Liver (tissue), 9 donors: Measurements from ENCODE around the gene PDGFC. TPM values are rescaled to one million over a fixed set of nuclear protein-coding genes. Genes with fewer than 3 reads are reported as not detected.

ENCODE experiments used
- DNase-seq: peaks from one replicate; pipeline ENCODE4 v3.0.0-alpha.2; 2017; ENCODE audit warnings: low spot score
- H3K27ac ChIP-seq, 2 donors: one replicate each; pipeline ENCODE4 v1.7.0; 2013; ENCODE audit warnings: inconsistent platforms in 2 of 2, low read length in 2 of 2, control low read depth in 1 of 2, low read depth in 1 of 2, mild to moderate bottlenecking in 1 of 2
- H3K27me3 ChIP-seq, 4 donors: one replicate each; pipeline versions ENCODE4 v1.6.1 to v1.7.0; 2013; ENCODE audit warnings: low read length in 3 of 4, inconsistent platforms in 1 of 4, mild to moderate bottlenecking in 1 of 4, moderate library complexity in 1 of 4; ENCODE audit not compliant: control insufficient read depth in 4 of 4, insufficient read depth in 4 of 4
- H3K36me3 ChIP-seq, 4 donors: one replicate each; pipeline versions ENCODE4 v1.6.1 to v1.7.0; 2013; ENCODE audit warnings: low read length in 3 of 4, mild to moderate bottlenecking in 3 of 4, low read depth in 1 of 4, moderate library complexity in 1 of 4; ENCODE audit not compliant: control insufficient read depth in 4 of 4, insufficient read depth in 3 of 4
- H3K4me1 ChIP-seq, 4 donors: one replicate each; pipeline versions ENCODE4 v1.6.1 to v1.7.0; 2013; ENCODE audit warnings: low read length in 3 of 4, mild to moderate bottlenecking in 3 of 4, moderate library complexity in 1 of 4; ENCODE audit not compliant: control insufficient read depth in 4 of 4, insufficient read depth in 4 of 4
- H3K4me3 ChIP-seq, 3 donors: one replicate each; pipeline versions ENCODE4 v1.6.1 to v1.7.0; 2013; ENCODE audit warnings: low read length in 3 of 3, control low read depth in 1 of 3, low read depth in 1 of 3, mild to moderate bottlenecking in 1 of 3
- H3K9ac ChIP-seq, 2 donors: one replicate each; pipeline ENCODE4 v1.7.0; 2013; ENCODE audit warnings: low read length in 2 of 2, mild to moderate bottlenecking in 2 of 2, moderate library complexity in 2 of 2, control low read depth in 1 of 2, low read depth in 1 of 2
- H3K9me3 ChIP-seq, 4 donors: one replicate each; pipeline versions ENCODE4 v1.6.1 to v1.7.0; 2013; ENCODE audit warnings: low read length in 3 of 4; ENCODE audit not compliant: control insufficient read depth in 4 of 4
- ATF3 ChIP-seq: IDR thresholded peaks from 2 replicates; pipeline ENCODE4 v1.6.1; 2016; ENCODE audit warnings: antibody characterized with exemption
- EGR1 ChIP-seq, 2 donors: IDR thresholded peaks; 2 replicates each; pipeline ENCODE4 v1.6.1; 2016 to 2018; ENCODE audit warnings: antibody characterized with exemption in 2 of 2, low read depth in 2 of 2
- FOXA1 ChIP-seq: IDR thresholded peaks from 2 replicates; pipeline ENCODE4 v1.6.1; 2016; ENCODE audit warnings: antibody characterized with exemption
- FOXA2 ChIP-seq: IDR thresholded peaks from 2 replicates; pipeline ENCODE4 v1.6.1; 2016; ENCODE audit warnings: antibody characterized with exemption
- GABPA ChIP-seq, 2 donors: IDR thresholded peaks in 1 of 2; conservative IDR thresholded peaks in 1 of 2; 2 replicates each; pipeline ENCODE4 v1.6.1; 2016; ENCODE audit warnings: antibody characterized with exemption in 2 of 2, mild to moderate bottlenecking in 1 of 2, moderate library complexity in 1 of 2
- HNF4A ChIP-seq, 2 donors: conservative IDR thresholded peaks; 2 replicates each; pipeline ENCODE4 v1.6.1; 2016; ENCODE audit warnings: antibody characterized with exemption in 2 of 2, mild to moderate bottlenecking in 2 of 2
- JUND ChIP-seq, 2 donors: IDR thresholded peaks; 2 replicates each; pipeline ENCODE4 v1.6.1; 2016; ENCODE audit warnings: antibody characterized with exemption in 2 of 2
- MAX ChIP-seq: IDR thresholded peaks from 2 replicates; pipeline ENCODE4 v1.6.1; 2016; ENCODE audit warnings: antibody characterized with exemption
- NR2F2 ChIP-seq: IDR thresholded peaks from 2 replicates; pipeline ENCODE4 v1.6.1; 2016; ENCODE audit warnings: antibody characterized with exemption
- RAD21 ChIP-seq, 2 donors: IDR thresholded peaks; 2 replicates each; pipeline ENCODE4 v1.6.1; 2016; ENCODE audit warnings: antibody characterized with exemption in 2 of 2, mild to moderate bottlenecking in 2 of 2
- REST ChIP-seq: IDR thresholded peaks from 2 replicates; pipeline ENCODE4 v1.6.1; 2016; ENCODE audit warnings: antibody characterized with exemption, mild to moderate bottlenecking
- RXRA ChIP-seq, 2 donors: IDR thresholded peaks; 2 replicates each; pipeline ENCODE4 v1.6.1; 2017 to 2018; ENCODE audit warnings: antibody characterized with exemption in 2 of 2, mild to moderate bottlenecking in 1 of 2
- SP1 ChIP-seq: IDR thresholded peaks from 2 replicates; pipeline ENCODE4 v1.6.1; 2018; ENCODE audit warnings: antibody characterized with exemption, mild to moderate bottlenecking
- TAF1 ChIP-seq: conservative IDR thresholded peaks from 2 replicates; pipeline ENCODE4 v1.6.1; 2016; ENCODE audit warnings: antibody characterized with exemption, mild to moderate bottlenecking
- ZBTB33 ChIP-seq: IDR thresholded peaks from 2 replicates; pipeline ENCODE4 v1.6.1; 2016; ENCODE audit warnings: antibody characterized with exemption
- WGBS: extraction: QIAGEN DNeasy Blood & Tissue Kit; methylation state at CpG from one replicate; pipeline ENCODE4 v1.1.7; 2013; 5-methylcytosine and 5-hydroxymethylcytosine counted together
- polyA plus RNA-seq, 2 donors: library from polyadenylated mRNA; stranded (reverse) in 1 of 2; unstranded in 1 of 2; fragments of 200-250 nt in 1 of 2; fragments of >200 nt in 1 of 2; fragmentation: Nextera tagmentation in 1 of 2; extraction: Ambion mirVana in 1 of 2; gene quantifications; one replicate each; pipeline versions ENCODE4 v1.2.1 to v1.2.3, GENCODE V29; 2013 to 2015
- total RNA-seq, 2 donors: library from RNA; depleted of rRNA; stranded (reverse); fragments of >200 nt; gene quantifications; one replicate each; pipeline ENCODE4 v1.2.3, GENCODE V29; 2014
- donor health status: healthy.
- donor health status: healthy.
- donor health status: healthy.
- donor health status: healthy.
- donor health status: healthy.

PDGFC gene
- total and polyA plus RNA-seq, 4 donors, result 5.8 to 25.7 (median 9.7) TPM

GRCh38 chr4:156941940-156942548, 29.6 kb downstream of the PDGFC start (continued):
- TF ChIP-seq ZBTB33 (no peak), TAF1 (no peak), RXRA (IDR thresholded peaks at IDR 0.05) (no peak), JUND (IDR thresholded peaks at IDR 0.05) (no peak), NR2F2 (no peak), ATF3 (no peak)

GRCh38 chr4:156939801-156940200, 31.8 kb downstream of the PDGFC start:
- H3K4me1 ChIP-seq, result peaks cover 0 to under 1% (median 0%) of the 10 kb centered on the region in 4 donors
- H3K4me3 ChIP-seq, result no peak overlapping the region
- 78% methylated on average over 2 of the region's 2 CpGs for WGBS
- DNase-seq, result no peak
- no peak overlapping the region for H3K9ac ChIP-seq
- TF ChIP-seq RAD21 (IDR thresholded peaks at IDR 0.05), result no peak
- no peak for TF ChIP-seq MAX
- TF ChIP-seq ATF3, result no peak
- TF ChIP-seq REST, result no peak
- TF ChIP-seq FOXA2, result no peak
- TF ChIP-seq EGR1 (IDR thresholded peaks at IDR 0.05; ENCODE audit: low read depth in 2 of 2), result no peak
- TF ChIP-seq FOXA1, result no peak
- no peak for TF ChIP-seq GABPA (IDR thresholded peaks at IDR 0.05 in 1 of 2, conservative IDR thresholded peaks at IDR 0.05 in 1 of 2)
- no peak for TF ChIP-seq ZBTB33
- no peak for TF ChIP-seq HNF4A (conservative IDR thresholded peaks at IDR 0.05)
- no peak for TF ChIP-seq SP1
- TF ChIP-seq JUND (IDR thresholded peaks at IDR 0.05), result no peak
- H3K36me3 ChIP-seq, result no peaks in the 10 kb centered on the region
- no peaks in the 10 kb centered on the region for H3K9me3 ChIP-seq
- H3K27me3 ChIP-seq, result no peaks in the 10 kb centered on the region
- no peak overlapping the region for H3K27ac ChIP-seq
